ENCODE data around the gene CHRNB4. TPM values are rescaled to one million over a fixed set of nuclear protein-coding genes. Genes with fewer than 3 reads are reported as not detected.
A peak's percentile ranks its signal among the peaks of the same experiment; 100 is the strongest.

The CHRNB4 gene
- total RNA-seq, 6 experiments from 2014 or later: 0.53 TPM; not detected in 5

DNA sequence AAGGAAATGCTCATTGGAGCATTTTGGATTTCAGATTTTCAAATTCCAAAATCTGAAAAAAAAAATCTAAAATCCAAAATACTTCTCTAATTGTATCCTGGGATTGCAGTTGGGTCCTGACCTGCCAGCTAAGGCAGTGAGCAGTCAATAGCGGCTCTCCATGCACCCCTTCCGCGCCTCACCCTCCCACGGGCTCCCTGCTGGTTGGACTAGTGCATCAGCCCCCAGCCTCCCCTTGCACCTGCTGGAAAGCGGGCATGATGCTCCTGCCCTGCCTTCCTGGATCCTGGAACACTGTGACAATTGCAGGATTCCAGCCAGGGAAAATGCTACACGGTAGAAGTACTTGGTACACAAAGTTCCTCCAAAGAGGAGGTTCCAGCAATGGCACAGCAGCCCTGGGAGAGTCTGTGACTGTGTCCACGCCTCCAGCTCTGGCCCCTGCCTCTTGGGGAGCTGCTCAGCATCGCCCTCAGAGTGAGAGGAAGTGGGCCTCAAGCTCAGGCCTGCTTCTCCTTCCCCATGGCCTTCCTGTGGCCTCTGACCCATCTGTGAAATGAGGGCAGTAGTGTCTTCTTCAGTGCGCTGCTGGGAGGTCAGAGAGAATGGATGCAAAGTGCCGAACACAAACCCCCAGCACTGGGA, 39.5 kb upstream of the CHRNB4 start:
- H3K4me3 ChIP-seq: no peak overlapping the region
- no peaks in the 10 kb centered on the region for H3K27me3 ChIP-seq
- 79% methylated on average over 2 of the region's 10 CpGs for WGBS (ENCODE audit: insufficient coverage, low coverage, low lambda C conversion rate, missing lambda C conversion rate)
- no peaks in the 10 kb centered on the region for H3K36me3 ChIP-seq
- ATAC-seq (peak in 1 of 4 donors; percentile 19), DNase-seq (peak in 1 of 3 donors; percentile 35)
- intact Hi-C loops (cut with DNase I): no loop called here
- no peaks in the 10 kb centered on the region for H3K9me3 ChIP-seq
- no peak for TF ChIP-seq POLR2A (IDR thresholded peaks at IDR 0.05)
- TF ChIP-seq, protein P1, sequence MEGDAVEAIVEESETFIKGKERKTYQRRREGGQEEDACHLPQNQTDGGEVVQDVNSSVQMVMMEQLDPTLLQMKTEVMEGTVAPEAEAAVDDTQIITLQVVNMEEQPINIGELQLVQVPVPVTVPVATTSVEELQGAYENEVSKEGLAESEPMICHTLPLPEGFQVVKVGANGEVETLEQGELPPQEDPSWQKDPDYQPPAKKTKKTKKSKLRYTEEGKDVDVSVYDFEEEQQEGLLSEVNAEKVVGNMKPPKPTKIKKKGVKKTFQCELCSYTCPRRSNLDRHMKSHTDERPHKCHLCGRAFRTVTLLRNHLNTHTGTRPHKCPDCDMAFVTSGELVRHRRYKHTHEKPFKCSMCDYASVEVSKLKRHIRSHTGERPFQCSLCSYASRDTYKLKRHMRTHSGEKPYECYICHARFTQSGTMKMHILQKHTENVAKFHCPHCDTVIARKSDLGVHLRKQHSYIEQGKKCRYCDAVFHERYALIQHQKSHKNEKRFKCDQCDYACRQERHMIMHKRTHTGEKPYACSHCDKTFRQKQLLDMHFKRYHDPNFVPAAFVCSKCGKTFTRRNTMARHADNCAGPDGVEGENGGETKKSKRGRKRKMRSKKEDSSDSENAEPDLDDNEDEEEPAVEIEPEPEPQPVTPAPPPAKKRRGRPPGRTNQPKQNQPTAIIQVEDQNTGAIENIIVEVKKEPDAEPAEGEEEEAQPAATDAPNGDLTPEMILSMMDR (IDR thresholded peaks at IDR 0.05): no peak
- H3K4me1 ChIP-seq: peaks cover 0 to 9% (median 0%) of the 10 kb centered on the region in 4 donors
- no peak overlapping the region for H3K27ac ChIP-seq

DNA sequence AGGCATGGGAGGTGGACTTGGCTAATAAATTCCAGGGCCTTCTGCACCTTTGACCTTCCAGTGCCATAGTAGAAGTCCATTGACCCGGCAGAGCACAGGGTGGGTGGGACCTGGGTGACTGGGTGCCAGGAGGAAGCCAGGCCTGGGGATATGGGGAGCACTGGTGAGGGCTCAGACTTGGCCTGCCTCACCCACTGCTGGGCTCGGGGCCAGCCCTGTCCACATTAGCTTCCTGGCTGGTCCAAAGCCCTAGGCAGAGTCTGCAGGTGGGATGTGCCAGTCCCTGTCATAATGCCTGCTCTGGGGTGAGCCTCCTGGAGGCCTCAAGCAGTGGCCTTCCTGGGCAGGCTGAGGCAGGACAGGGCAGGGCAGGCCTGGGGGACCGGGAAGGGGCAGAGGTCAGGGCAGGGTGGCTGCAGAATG, 38.1 kb upstream of the CHRNB4 start:
- no peak overlapping the region for H3K4me3 ChIP-seq
- H3K9me3 ChIP-seq: no peaks in the 10 kb centered on the region
- TF ChIP-seq, protein P1 (IDR thresholded peaks at IDR 0.05): no peak
- TF ChIP-seq POLR2A (IDR thresholded peaks at IDR 0.05): no peak
- H3K27me3 ChIP-seq: no peaks in the 10 kb centered on the region
- 83% methylated on average over 1 of the region's 3 CpGs for WGBS (ENCODE audit: insufficient coverage, low coverage, low lambda C conversion rate, missing lambda C conversion rate)
- ATAC-seq: peak; percentile 67 to 94 (median 82)
- peak; percentile 56 to 79 (median 78) for DNase-seq
- intact Hi-C loops (cut with DNase I): no loop called here
- peaks cover 0 to 9% (median 0%) of the 10 kb centered on the region in 4 donors for H3K4me1 ChIP-seq
- H3K36me3 ChIP-seq: no peaks in the 10 kb centered on the region
- H3K27ac ChIP-seq: no peak overlapping the region

DNA sequence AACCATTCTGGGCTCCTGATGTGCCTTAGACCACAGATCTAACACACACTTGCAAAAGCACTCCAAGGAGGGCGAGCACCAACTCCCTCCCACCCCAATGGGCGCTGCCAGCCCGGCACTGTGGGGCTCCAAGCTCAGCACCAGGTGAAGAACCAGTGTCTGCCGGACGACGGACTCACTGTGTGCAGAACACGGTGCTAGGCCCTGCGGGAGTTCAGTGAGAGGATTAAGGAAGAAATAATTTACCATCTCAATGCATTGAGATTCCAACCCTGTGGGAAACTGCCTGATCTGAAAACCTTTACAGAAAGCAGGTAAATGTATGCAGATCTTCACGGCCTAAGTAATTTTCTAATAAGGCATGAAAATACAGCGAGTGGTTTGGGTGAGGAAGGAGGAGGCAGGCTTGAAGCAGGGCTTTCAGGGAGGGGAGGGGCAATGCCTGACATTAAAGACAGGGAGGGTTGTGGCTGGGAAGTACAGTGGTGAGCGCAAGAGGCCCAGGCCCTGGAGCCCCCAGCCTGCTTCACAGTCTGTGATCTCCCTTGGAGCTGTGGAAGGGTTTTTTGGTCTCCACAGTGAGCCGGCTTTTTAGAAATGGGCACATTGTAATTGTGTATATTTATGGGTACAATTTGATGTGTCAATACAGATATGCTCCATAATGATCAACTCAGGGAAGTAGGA, 35.6 kb upstream of the CHRNB4 start:
- no peaks in the 10 kb centered on the region for H3K27me3 ChIP-seq
- no peak overlapping the region for H3K27ac ChIP-seq
- H3K4me1 ChIP-seq: peaks cover 0 to 9% (median 0%) of the 10 kb centered on the region in 4 donors
- no peaks in the 10 kb centered on the region for H3K36me3 ChIP-seq
- intact Hi-C loops (cut with DNase I): no loop called here
- 59% methylated on average over 3 of the region's 12 CpGs for WGBS (ENCODE audit: insufficient coverage, low coverage, low lambda C conversion rate, missing lambda C conversion rate)
- no peak for DNase-seq
- no peak for ATAC-seq
- TF ChIP-seq POLR2A (IDR thresholded peaks at IDR 0.05): no peak
- TF ChIP-seq, protein P1 (IDR thresholded peaks at IDR 0.05): no peak
- no peak overlapping the region for H3K4me3 ChIP-seq
- H3K9me3 ChIP-seq: no peaks in the 10 kb centered on the region

DNA sequence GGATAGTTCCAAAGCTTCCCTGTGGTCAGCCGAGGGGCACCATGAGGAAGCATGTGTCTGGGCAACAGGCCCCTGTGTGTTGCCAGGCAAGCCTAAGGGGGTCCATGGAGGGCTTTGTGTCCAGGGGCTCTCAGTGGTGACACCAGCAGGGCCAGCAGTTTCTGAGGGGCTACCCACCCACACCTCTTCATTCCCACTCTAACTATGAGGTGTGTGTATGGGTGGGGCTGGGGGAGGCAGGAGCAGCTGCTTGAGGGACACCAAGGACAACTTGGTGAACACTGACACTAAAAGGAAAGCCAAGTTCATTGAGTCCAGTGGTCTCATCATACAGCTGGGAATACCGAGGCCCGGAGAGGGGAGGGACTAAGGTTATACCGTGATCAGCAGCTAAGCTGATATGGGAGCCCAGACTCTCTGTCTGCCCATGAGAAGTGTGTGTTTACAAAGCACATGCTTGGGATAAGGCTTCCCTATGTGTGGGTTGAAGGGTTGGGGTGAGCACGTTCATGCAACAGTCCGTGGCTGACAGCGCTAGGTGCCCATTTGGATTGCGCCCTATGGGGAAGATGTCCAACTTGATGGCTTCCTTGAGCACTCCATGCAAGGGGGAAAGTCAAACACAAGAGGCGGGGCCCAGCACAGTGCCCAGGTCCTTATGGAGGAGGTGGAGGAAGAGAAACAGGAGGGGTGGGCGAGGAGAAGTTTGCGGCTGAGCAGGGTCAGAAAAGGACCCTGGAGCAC, 34.8 kb upstream of the CHRNB4 start:
- H3K36me3 ChIP-seq: no peaks in the 10 kb centered on the region
- ATAC-seq (no peak), DNase-seq (no peak)
- intact Hi-C loops (cut with DNase I): no loop called here
- H3K4me3 ChIP-seq: no peak overlapping the region
- H3K9me3 ChIP-seq: no peaks in the 10 kb centered on the region
- WGBS (ENCODE audit: insufficient coverage, low coverage, low lambda C conversion rate, missing lambda C conversion rate): 91% methylated on average over 9 of the region's 11 CpGs
- no peak overlapping the region for H3K27ac ChIP-seq
- TF ChIP-seq, protein P1 (IDR thresholded peaks at IDR 0.05): no peak
- TF ChIP-seq POLR2A (IDR thresholded peaks at IDR 0.05): no peak
- H3K27me3 ChIP-seq: no peaks in the 10 kb centered on the region
- H3K4me1 ChIP-seq: peaks cover 0 to 9% (median 0%) of the 10 kb centered on the region in 4 donors

All from right lobe of liver (tissue), 6 donors.